Upper lobe of left lung (tissue), 4 donors: ENCODE measurements around the gene B3GLCT.

Experiments
- EP300 ChIP-seq, 4 donors: sonication (generic); formaldehyde crosslinking; IDR thresholded peaks; one replicate each; pipeline ENCODE4 v1.5.1; 2017; ENCODE audit warnings: antibody characterized with exemption in 4 of 4, control low read depth in 2 of 4
- POLR2A ChIP-seq, 4 donors: fragments of 450-650 bp; IDR thresholded peaks; one replicate each; pipeline ENCODE4 v1.5.1; 2016 to 2017; ENCODE audit warnings: antibody characterized with exemption in 4 of 4, mild to moderate bottlenecking in 2 of 4
- POLR2AphosphoS5 ChIP-seq, 2 donors: sonication (generic); formaldehyde crosslinking; IDR thresholded peaks; one replicate each; pipeline ENCODE4 v1.5.1; 2017; ENCODE audit warnings: antibody characterized with exemption in 2 of 2
- TF ChIP-seq, protein P1 (sequence below), 6 experiments: fragments of 450-650 bp in 4 of 6; fragments of 200-600 bp in 2 of 6; sonication (generic) in 2 of 6; IDR thresholded peaks; one replicate each; pipeline ENCODE4 v1.5.1; 2016 to 2019; ENCODE audit warnings: antibody characterized with exemption in 6 of 6

DNA sequence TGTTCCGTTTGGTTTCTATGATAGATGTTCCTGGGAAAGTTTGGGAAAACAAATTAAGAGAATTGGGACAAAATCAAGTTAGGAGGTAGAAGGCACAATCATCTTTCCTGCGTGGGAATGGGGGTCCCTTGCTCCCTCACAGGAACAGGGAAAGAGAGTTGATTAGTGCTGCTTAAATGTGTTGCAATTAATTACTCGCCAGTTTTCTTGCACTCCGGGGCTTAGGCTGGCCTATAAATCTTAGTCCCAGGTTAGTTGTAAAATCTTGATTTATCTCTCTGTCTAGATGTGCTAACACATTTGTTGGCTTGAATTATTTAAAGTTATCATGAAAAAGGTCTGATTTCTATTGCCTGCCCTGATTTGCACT is 10.1 kb downstream of the B3GLCT start:
- TF ChIP-seq EP300 (IDR thresholded peaks at IDR 0.05): no peak
- TF ChIP-seq POLR2A (IDR thresholded peaks at IDR 0.05): no peak
- TF ChIP-seq, protein P1, sequence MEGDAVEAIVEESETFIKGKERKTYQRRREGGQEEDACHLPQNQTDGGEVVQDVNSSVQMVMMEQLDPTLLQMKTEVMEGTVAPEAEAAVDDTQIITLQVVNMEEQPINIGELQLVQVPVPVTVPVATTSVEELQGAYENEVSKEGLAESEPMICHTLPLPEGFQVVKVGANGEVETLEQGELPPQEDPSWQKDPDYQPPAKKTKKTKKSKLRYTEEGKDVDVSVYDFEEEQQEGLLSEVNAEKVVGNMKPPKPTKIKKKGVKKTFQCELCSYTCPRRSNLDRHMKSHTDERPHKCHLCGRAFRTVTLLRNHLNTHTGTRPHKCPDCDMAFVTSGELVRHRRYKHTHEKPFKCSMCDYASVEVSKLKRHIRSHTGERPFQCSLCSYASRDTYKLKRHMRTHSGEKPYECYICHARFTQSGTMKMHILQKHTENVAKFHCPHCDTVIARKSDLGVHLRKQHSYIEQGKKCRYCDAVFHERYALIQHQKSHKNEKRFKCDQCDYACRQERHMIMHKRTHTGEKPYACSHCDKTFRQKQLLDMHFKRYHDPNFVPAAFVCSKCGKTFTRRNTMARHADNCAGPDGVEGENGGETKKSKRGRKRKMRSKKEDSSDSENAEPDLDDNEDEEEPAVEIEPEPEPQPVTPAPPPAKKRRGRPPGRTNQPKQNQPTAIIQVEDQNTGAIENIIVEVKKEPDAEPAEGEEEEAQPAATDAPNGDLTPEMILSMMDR (IDR thresholded peaks at IDR 0.05): no peak
- TF ChIP-seq POLR2AphosphoS5 (IDR thresholded peaks at IDR 0.05): no peak
